LNCaP clone FGC (cell line): ENCODE measurements around the gene BRWD1.
"Not testable (repeated sequence)": the region's sequence is repeated elsewhere in the genome, so short reads cannot be mapped to it uniquely, and the experiment has no call there.

Experiments
- DNase-seq: peaks from one replicate; pipeline ENCODE4 v3.0.0-alpha.2; 2011; ENCODE audit warnings: low read depth
- H3K4me3 ChIP-seq: 2 replicates; pipeline ENCODE4 v1.5.1; 2011; ENCODE audit warnings: mild to moderate bottlenecking, low read depth, low read length, control low read depth
- CTCF ChIP-seq: IDR thresholded peaks from 2 replicates; pipeline ENCODE4 v1.5.1; 2012; ENCODE audit warnings: mild to moderate bottlenecking; ENCODE audit not compliant: control insufficient read depth, insufficient read depth; ENCODE audit errors: extremely low read depth

The BRWD1 gene

GRCh38 chr21:39164523-39164922 lies 148.9 kb downstream of the BRWD1 start:
- DNase-seq: no peak
- no peak for TF ChIP-seq CTCF
- no peak overlapping the region for H3K4me3 ChIP-seq

GRCh38 chr21:39161064-39161463 lies 152.4 kb downstream of the BRWD1 start:
- TF ChIP-seq CTCF: no peak
- no peak overlapping the region for H3K4me3 ChIP-seq
- no peak for DNase-seq

- no peak for TF ChIP-seq CTCF
- no peak overlapping the region for H3K4me3 ChIP-seq
- DNase-seq: no peak
Measured at GRCh38 chr21:39159342-39160063, 153.9 kb downstream of the BRWD1 start.

- not testable (repeated sequence) for H3K4me3 ChIP-seq, DNase-seq
Measured at GRCh38 chr21:39157241-39157640, 156.2 kb downstream of the BRWD1 start.

GRCh38 chr21:39156024-39156423 lies 157.4 kb downstream of the BRWD1 start:
- no peak for TF ChIP-seq CTCF
- no peak for DNase-seq
- no peak overlapping the region for H3K4me3 ChIP-seq

GRCh38 chr21:39155578-39155977 lies 157.9 kb downstream of the BRWD1 start:
- no peak for TF ChIP-seq CTCF
- DNase-seq: no peak
- H3K4me3 ChIP-seq: no peak overlapping the region

GRCh38 chr21:39153842-39154241 lies 159.6 kb downstream of the BRWD1 start:
- no peak overlapping the region for H3K4me3 ChIP-seq

More at GRCh38 chr21:39153842-39154241, 159.6 kb downstream of the BRWD1 start:
- no peak for DNase-seq
- TF ChIP-seq CTCF: no peak
